ENCODE data around the gene JPT2.

GRCh38 chr16:1641261-1641660, 36.8 kb upstream of the JPT2 start:
- TF ChIP-seq CTCF (IDR thresholded peaks at IDR 0.05; ENCODE audit: insufficient read depth, low read length, poor library complexity, severe bottlenecking): no peak
- TF ChIP-seq EZH2phosphoT487 (conservative IDR thresholded peaks at IDR 0.05; ENCODE audit: low read length): no peak

Data from SU-DHL-6 (cell line).